ENCODE results near the gene MMAA. TPM values are rescaled to one million over a fixed set of nuclear protein-coding genes. Genes with fewer than 3 reads are reported as not detected.

The MMAA gene
- total and polyA plus RNA-seq, 9 donors = 2.1 to 8.9 (median 6.2) TPM

GRCh38 chr4:145703850-145704497 is 84.8 kb downstream of the MMAA start:
- WGBS, 3 donors = 49 to 53% (median 51%) methylated on average over 4 of the region's 4 CpGs
- DNase-seq = no peak
- no peak overlapping the region for H3K4me3 ChIP-seq

GRCh38 chr4:145709336-145709735 is 90.2 kb downstream of the MMAA start:
- intact Hi-C loops (cut with DNase I) = no loop called here
- 78 to 83% (median 79%) methylated on average over 1 of the region's 1 CpG for WGBS, 3 donors
- H3K4me1 ChIP-seq (ENCODE audit: insufficient read depth) = no peaks in the 10 kb centered on the region
- H3K4me3 ChIP-seq = no peak overlapping the region
- no peak overlapping the region for H3K27ac ChIP-seq
- no peaks in the 10 kb centered on the region for H3K27me3 ChIP-seq
- H3K36me3 ChIP-seq = no peaks in the 10 kb centered on the region
- TF ChIP-seq EP300 (IDR thresholded peaks at IDR 0.05) (no peak), POLR2A (IDR thresholded peaks at IDR 0.05) (no peak), CTCF (IDR thresholded peaks at IDR 0.05) (no peak)
- DNase-seq = no peak
- no peaks in the 10 kb centered on the region for H3K9me3 ChIP-seq

More at GRCh38 chr4:145703850-145704497, 84.8 kb downstream of the MMAA start:
- TF ChIP-seq EP300 (IDR thresholded peaks at IDR 0.05) (no peak), CTCF (IDR thresholded peaks at IDR 0.05) (no peak), POLR2A (IDR thresholded peaks at IDR 0.05) (no peak)
- Histone ChIP-seq H3K27ac (no peak overlapping the region), H3K9me3 (no peaks in the 10 kb centered on the region), H3K27me3 (no peaks in the 10 kb centered on the region), H3K4me1 (ENCODE audit: insufficient read depth) (no peaks in the 10 kb centered on the region), H3K36me3 (no peaks in the 10 kb centered on the region)
- intact Hi-C loops (cut with DNase I) = no loop called here

Other genes starting within 250 kb of the MMAA start
- gene SMAD1, start 137.5 kb upstream of the MMAA start, total RNA-seq = 10 to 100 TPM; 13.6 to 39.5 (median 19.8) TPM
- gene SMAD1, start 137.5 kb upstream of the MMAA start, polyA plus RNA-seq = 10 to 100 TPM; 14.2 to 27.0 TPM
- gene C4orf51, start 60.8 kb downstream of the MMAA start, total RNA-seq = not detected
- not detected for gene C4orf51, start 60.8 kb downstream of the MMAA start, polyA plus RNA-seq